ENCODE measurements around the gene AUTS2. TPM values are rescaled to one million over a fixed set of nuclear protein-coding genes. Genes with fewer than 3 reads are reported as not detected.

AUTS2 gene
- polyA plus RNA-seq, 1 donor from 2014 or later: 97.3 TPM

GRCh38 chr7:69747144-69747543 is 148.9 kb downstream of the AUTS2 start:
- no peak overlapping the region for H3K9ac ChIP-seq (ENCODE audit: low read length)

GRCh38 chr7:69748530-69748929 is 150.3 kb downstream of the AUTS2 start:
- Histone ChIP-seq H2AFZ (ENCODE audit: low read depth, low read length) (no peak overlapping the region), H3K4me3 (ENCODE audit: low read length) (no peak overlapping the region), H3K27ac (ENCODE audit: low read length) (no peak overlapping the region), H3K79me2 (replicated peaks; ENCODE audit: insufficient read depth, low read length) (peaks cover 80% of the 10 kb centered on the region), H3K9ac (ENCODE audit: low read length) (no peak overlapping the region), H4K20me1 (ENCODE audit: insufficient read depth) (peaks cover 13% of the 10 kb centered on the region), H3F3A (ENCODE audit: insufficient read depth, low read length, poor library complexity, severe bottlenecking) (no peaks in the 10 kb centered on the region), H3K27me3 (ENCODE audit: insufficient read depth, low read depth, low read length) (no peaks in the 10 kb centered on the region), H3K36me3 (ENCODE audit: insufficient read depth, low read length) (no peaks in the 10 kb centered on the region), H3K9me2 (ENCODE audit: insufficient read depth, low read length) (no peaks in the 10 kb centered on the region), H3K9me3 (ENCODE audit: low read length) (no peaks in the 10 kb centered on the region), H3K4me2 (ENCODE audit: low read length) (no peak overlapping the region)
- TF ChIP-seq EP300 (conservative IDR thresholded peaks at IDR 0.05; ENCODE audit: poor library complexity, severe bottlenecking) (no peak), EZH2 (IDR thresholded peaks at IDR 0.05; ENCODE audit: borderline replicate concordance, insufficient read depth, low read length, poor library complexity, severe bottlenecking) (no peak), REST (IDR thresholded peaks at IDR 0.05; ENCODE audit: borderline replicate concordance) (no peak), MXI1 (conservative IDR thresholded peaks at IDR 0.05; ENCODE audit: poor library complexity, severe bottlenecking) (no peak), POLR2AphosphoS5 (IDR thresholded peaks at IDR 0.05) (no peak), CTCF (IDR thresholded peaks at IDR 0.05; ENCODE audit: poor library complexity, severe bottlenecking) (no peak)

More at GRCh38 chr7:69747144-69747543, 148.9 kb downstream of the AUTS2 start:
- no peak overlapping the region for H3K27ac ChIP-seq (ENCODE audit: low read length)
- no peaks in the 10 kb centered on the region for H3F3A ChIP-seq (ENCODE audit: insufficient read depth, low read length, poor library complexity, severe bottlenecking)
- H3K36me3 ChIP-seq (ENCODE audit: insufficient read depth, low read length): no peaks in the 10 kb centered on the region
- H4K20me1 ChIP-seq (ENCODE audit: insufficient read depth): peaks cover 13% of the 10 kb centered on the region
- H3K4me2 ChIP-seq (ENCODE audit: low read length): no peak overlapping the region
- TF ChIP-seq CTCF (IDR thresholded peaks at IDR 0.05; ENCODE audit: poor library complexity, severe bottlenecking) (no peak), POLR2AphosphoS5 (IDR thresholded peaks at IDR 0.05) (no peak), REST (IDR thresholded peaks at IDR 0.05; ENCODE audit: borderline replicate concordance) (no peak), TAF1 (IDR thresholded peaks at IDR 0.05; ENCODE audit: low read depth) (no peak), SMC3 (conservative IDR thresholded peaks at IDR 0.05; ENCODE audit: poor library complexity) (no peak), EZH2 (IDR thresholded peaks at IDR 0.05; ENCODE audit: borderline replicate concordance, insufficient read depth, low read length, poor library complexity, severe bottlenecking) (no peak), MXI1 (conservative IDR thresholded peaks at IDR 0.05; ENCODE audit: poor library complexity, severe bottlenecking) (no peak), EP300 (conservative IDR thresholded peaks at IDR 0.05; ENCODE audit: poor library complexity, severe bottlenecking) (no peak)
- no peak overlapping the region for H3K4me3 ChIP-seq (ENCODE audit: low read length)
- H3K9me2 ChIP-seq (ENCODE audit: insufficient read depth, low read length): no peaks in the 10 kb centered on the region
- H3K79me2 ChIP-seq (replicated peaks; ENCODE audit: insufficient read depth, low read length): peaks cover 82% of the 10 kb centered on the region
- H3K9me3 ChIP-seq (ENCODE audit: low read length): no peaks in the 10 kb centered on the region
- H3K27me3 ChIP-seq (ENCODE audit: insufficient read depth, low read depth, low read length): no peaks in the 10 kb centered on the region
- no peak overlapping the region for H2AFZ ChIP-seq (ENCODE audit: low read depth, low read length)
